ENCODE data around the gene NWD2. TPM values are rescaled to one million over a fixed set of nuclear protein-coding genes. Genes with fewer than 3 reads are reported as not detected.

Gene NWD2
- total RNA-seq, 1 experiment from 2014 or later: not detected

GRCh38 chr4:37225778-37226177 lies 18.8 kb upstream of the NWD2 start:
- ChIA-PET CTCF (no interaction called here), POLR2A (ENCODE audit: unreplicated experiment) (no interaction called here)
- Histone ChIP-seq H3K9me2 (ENCODE audit: insufficient read depth) (no peaks in the 10 kb centered on the region), H3F3A (ENCODE audit: insufficient read depth, low read depth) (no peaks in the 10 kb centered on the region), H3K9me3 (ENCODE audit: insufficient read depth, low read depth) (no peaks in the 10 kb centered on the region), H3K4me2 (no peak overlapping the region), H3K27me3 (ENCODE audit: insufficient read depth, low read depth) (no peaks in the 10 kb centered on the region), H3K4me1 (replicated peaks; ENCODE audit: insufficient read depth) (no peaks in the 10 kb centered on the region), H3K4me3 (no peak overlapping the region), H4K20me1 (ENCODE audit: insufficient read depth) (no peaks in the 10 kb centered on the region), H2AFZ (no peak overlapping the region), H3K79me2 (ENCODE audit: low read depth) (no peaks in the 10 kb centered on the region), H3K36me3 (ENCODE audit: low read depth) (no peaks in the 10 kb centered on the region), H3K27ac (no peak overlapping the region)
- no peak for TF ChIP-seq EZH2 (IDR thresholded peaks at IDR 0.05; ENCODE audit: low read depth)
- TF ChIP-seq CTCF (conservative IDR thresholded peaks at IDR 0.05): no peak
- no TSS peak for BruUV-seq (replicated peaks)
- DNase-seq: no peak
- intact Hi-C loops (cut with micrococcal nuclease; ENCODE audit: unreplicated experiment): no loop called here

GRCh38 chr4:37232315-37232714 lies 12.2 kb upstream of the NWD2 start:
- no peak for DNase-seq
- Histone ChIP-seq H3K4me2 (no peak overlapping the region), H3F3A (ENCODE audit: insufficient read depth, low read depth) (no peaks in the 10 kb centered on the region), H3K27me3 (ENCODE audit: insufficient read depth, low read depth) (no peaks in the 10 kb centered on the region), H4K20me1 (ENCODE audit: insufficient read depth) (no peaks in the 10 kb centered on the region), H3K9me2 (ENCODE audit: insufficient read depth) (no peaks in the 10 kb centered on the region), H3K36me3 (ENCODE audit: low read depth) (no peaks in the 10 kb centered on the region), H3K27ac (no peak overlapping the region), H3K9me3 (ENCODE audit: insufficient read depth, low read depth) (no peaks in the 10 kb centered on the region), H3K79me2 (ENCODE audit: low read depth) (no peaks in the 10 kb centered on the region), H3K4me3 (no peak overlapping the region), H3K4me1 (replicated peaks; ENCODE audit: insufficient read depth) (no peaks in the 10 kb centered on the region), H2AFZ (no peak overlapping the region)
- ChIA-PET CTCF (no interaction called here), POLR2A (ENCODE audit: unreplicated experiment) (no interaction called here)
- TF ChIP-seq CTCF (conservative IDR thresholded peaks at IDR 0.05) (no peak), EZH2 (IDR thresholded peaks at IDR 0.05; ENCODE audit: low read depth) (no peak)
- intact Hi-C loops (cut with micrococcal nuclease; ENCODE audit: unreplicated experiment): no loop called here
- no TSS peak for BruUV-seq (replicated peaks)

GRCh38 chr4:37236165-37236564 lies 8.4 kb upstream of the NWD2 start:
- Histone ChIP-seq H2AFZ (no peak overlapping the region), H4K20me1 (ENCODE audit: insufficient read depth) (no peaks in the 10 kb centered on the region), H3K36me3 (ENCODE audit: low read depth) (no peaks in the 10 kb centered on the region), H3K27me3 (ENCODE audit: insufficient read depth, low read depth) (no peaks in the 10 kb centered on the region), H3K9me3 (ENCODE audit: insufficient read depth, low read depth) (no peaks in the 10 kb centered on the region), H3K4me1 (replicated peaks; ENCODE audit: insufficient read depth) (no peaks in the 10 kb centered on the region), H3K9me2 (ENCODE audit: insufficient read depth) (no peaks in the 10 kb centered on the region), H3K4me2 (no peak overlapping the region), H3K4me3 (no peak overlapping the region), H3K27ac (no peak overlapping the region), H3K79me2 (ENCODE audit: low read depth) (no peaks in the 10 kb centered on the region), H3F3A (ENCODE audit: insufficient read depth, low read depth) (no peaks in the 10 kb centered on the region)
- POLR2A ChIA-PET (ENCODE audit: unreplicated experiment): no interaction called here
- intact Hi-C loops (cut with micrococcal nuclease; ENCODE audit: unreplicated experiment): no loop called here
- BruUV-seq (replicated peaks): no TSS peak
- TF ChIP-seq EZH2 (IDR thresholded peaks at IDR 0.05; ENCODE audit: low read depth): no peak
- TF ChIP-seq CTCF (conservative IDR thresholded peaks at IDR 0.05): no peak
- CTCF ChIA-PET: no interaction called here
- no peak for DNase-seq
